Stomach (tissue), 9 donors: ENCODE results near the gene ATP13A1. TPM values are rescaled to one million over a fixed set of nuclear protein-coding genes. Genes with fewer than 3 reads are reported as not detected.
A peak's percentile ranks its signal among the peaks of the same experiment; 100 is the strongest.

Experiments
- DNase-seq, 2 donors: peaks; one replicate each; pipeline versions ENCODE4 v3.0.0 to v3.0.0-alpha.2; 2013 to 2019
- H3K27ac ChIP-seq, 5 donors: fragments of 200-600 bp in 4 of 5; sonication (generic) in 4 of 5; one replicate each; pipeline ENCODE4 v1.5.1; 2013 to 2019; ENCODE audit warnings: mild to moderate bottlenecking in 1 of 5, moderate library complexity in 1 of 5
- H3K27me3 ChIP-seq, 3 donors: fragments of 200-600 bp; sonication (generic); one replicate each; pipeline ENCODE4 v1.5.1; 2017 to 2019; ENCODE audit warnings: mixed run types in 1 of 3
- H3K36me3 ChIP-seq, 4 donors: fragments of 200-600 bp; sonication (generic); 1 replicate in 3 of 4; 2 replicates in 1 of 4; pipeline ENCODE4 v1.5.1; 2016 to 2019
- H3K4me1 ChIP-seq, 4 donors: fragments of 200-600 bp; sonication (generic); one replicate each; pipeline ENCODE4 v1.5.1; 2016 to 2019
- H3K4me3 ChIP-seq, 4 donors: fragments of 200-600 bp; sonication (generic) in 3 of 4; one replicate each; pipeline ENCODE4 v1.5.1; 2016 to 2019; ENCODE audit warnings: mild to moderate bottlenecking in 1 of 4
- H3K9me3 ChIP-seq, 4 donors: fragments of 200-600 bp; sonication (generic); one replicate each; pipeline ENCODE4 v1.5.1; 2016 to 2019
- EP300 ChIP-seq: sonication (generic); formaldehyde crosslinking; IDR thresholded peaks from one replicate; pipeline ENCODE4 v1.6.1; 2017; ENCODE audit warnings: antibody characterized with exemption
- POLR2A ChIP-seq, 4 donors: fragments of 450-650 bp; IDR thresholded peaks; one replicate each; pipeline ENCODE4 v1.6.1; 2016; ENCODE audit warnings: antibody characterized with exemption in 4 of 4, control low read depth in 2 of 4, mild to moderate bottlenecking in 1 of 4, moderate library complexity in 1 of 4
- POLR2AphosphoS5 ChIP-seq, 3 donors: sonication (generic); formaldehyde crosslinking; IDR thresholded peaks; one replicate each; pipeline ENCODE4 v1.6.1; 2016; ENCODE audit warnings: antibody characterized with exemption in 3 of 3
- WGBS, 5 donors: extraction: QIAGEN DNeasy Blood & Tissue Kit in 3 of 5; methylation state at CpG; one replicate each; pipeline versions ENCODE4 v1.1.5 to v1.1.7; 2013 to 2018; 5-methylcytosine and 5-hydroxymethylcytosine counted together
- intact Hi-C: fragments of 100-400 bp; cut with DNase I; formaldehyde crosslinking; loops from one replicate; pipeline ENCODE4 v1.15.1; 2023; ENCODE audit warnings: low total_unique reads
- polyA plus RNA-seq, 3 donors: library from polyadenylated mRNA; stranded (reverse); fragments of 200-250 nt; gene quantifications; one replicate each; pipeline ENCODE4 v1.2.3, GENCODE V29; 2013
- total RNA-seq, 5 donors: library from RNA; depleted of rRNA; stranded (reverse); fragments of >200 nt; gene quantifications; one replicate each; pipeline versions ENCODE4 v1.1.0 to v1.2.3, GENCODE V29; 2014 to 2016
- TF ChIP-seq, protein P1 (sequence below), 7 experiments: fragments of 450-650 bp in 4 of 7; fragments of 200-600 bp in 3 of 7; sonication (generic) in 3 of 7; IDR thresholded peaks; one replicate each; pipeline ENCODE4 v1.5.1; 2016 to 2019; ENCODE audit warnings: antibody characterized with exemption in 7 of 7, control low read depth in 2 of 7, mild to moderate bottlenecking in 1 of 7
- donor health status: healthy with polysubstance abuse.
- donor health status: Bipolar disorder and iron deficiency.
- donor health status: healthy.

Gene ATP13A1
- total and polyA plus RNA-seq, 8 donors: 17.3 to 451 (median 56.5) TPM

DNA sequence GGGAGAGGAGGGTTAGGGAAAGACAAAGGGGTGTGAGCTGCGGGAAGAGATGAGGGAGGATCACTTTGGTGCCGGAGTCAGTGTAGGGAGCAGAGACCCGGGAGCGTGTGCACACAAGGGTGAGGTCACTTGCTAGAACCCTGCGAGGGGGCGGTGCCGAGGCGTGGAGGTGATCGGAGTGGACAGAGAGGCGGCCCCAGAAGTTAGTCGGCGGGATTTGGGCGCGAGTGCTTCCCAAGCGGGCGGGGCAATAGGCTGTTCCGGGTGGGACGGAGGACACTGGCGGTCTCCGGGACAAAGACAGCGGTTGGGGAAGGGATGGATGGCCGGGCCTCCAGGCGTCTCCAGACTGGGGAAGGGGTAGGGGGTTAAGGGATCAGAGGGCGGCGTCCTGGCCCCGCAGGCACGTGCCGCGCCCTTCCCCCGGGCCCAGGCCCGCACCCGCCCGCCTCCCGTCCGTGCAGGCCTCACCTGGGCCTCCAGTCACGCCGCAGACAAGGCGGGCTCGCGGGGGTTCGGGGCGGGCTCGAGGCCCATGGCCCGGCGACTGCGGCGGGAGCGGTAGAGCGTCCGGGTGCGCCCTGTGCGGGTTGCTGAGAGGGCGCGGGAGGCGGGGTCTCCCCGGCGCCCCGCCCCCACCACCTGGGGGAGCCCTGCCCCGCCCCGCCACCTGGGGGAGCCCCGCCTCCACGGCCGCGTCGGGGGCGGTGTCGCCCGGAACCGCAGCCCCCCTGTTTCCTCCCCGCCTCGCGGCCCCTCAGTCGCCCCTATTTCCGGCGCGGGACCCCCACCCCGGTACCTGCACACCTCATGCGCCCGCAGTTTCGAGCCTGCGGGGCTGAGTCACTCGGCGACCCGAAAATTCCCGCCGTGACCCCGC is 35.6 kb downstream of the ATP13A1 start, which contains the start of gene LPAR2:
Gene LPAR2, minus strand, starts transcription at position 600 of the 880 bp plus-strand sequence. CDS start 945 bp downstream, outside the sequence.
- TF ChIP-seq POLR2AphosphoS5 (IDR thresholded peaks at IDR 0.05): peak in 2 of 3 donors; percentile 43 to 49
- no peak for TF ChIP-seq EP300
- TF ChIP-seq POLR2A (IDR thresholded peaks at IDR 0.05): no peak
- TF ChIP-seq, protein P1, sequence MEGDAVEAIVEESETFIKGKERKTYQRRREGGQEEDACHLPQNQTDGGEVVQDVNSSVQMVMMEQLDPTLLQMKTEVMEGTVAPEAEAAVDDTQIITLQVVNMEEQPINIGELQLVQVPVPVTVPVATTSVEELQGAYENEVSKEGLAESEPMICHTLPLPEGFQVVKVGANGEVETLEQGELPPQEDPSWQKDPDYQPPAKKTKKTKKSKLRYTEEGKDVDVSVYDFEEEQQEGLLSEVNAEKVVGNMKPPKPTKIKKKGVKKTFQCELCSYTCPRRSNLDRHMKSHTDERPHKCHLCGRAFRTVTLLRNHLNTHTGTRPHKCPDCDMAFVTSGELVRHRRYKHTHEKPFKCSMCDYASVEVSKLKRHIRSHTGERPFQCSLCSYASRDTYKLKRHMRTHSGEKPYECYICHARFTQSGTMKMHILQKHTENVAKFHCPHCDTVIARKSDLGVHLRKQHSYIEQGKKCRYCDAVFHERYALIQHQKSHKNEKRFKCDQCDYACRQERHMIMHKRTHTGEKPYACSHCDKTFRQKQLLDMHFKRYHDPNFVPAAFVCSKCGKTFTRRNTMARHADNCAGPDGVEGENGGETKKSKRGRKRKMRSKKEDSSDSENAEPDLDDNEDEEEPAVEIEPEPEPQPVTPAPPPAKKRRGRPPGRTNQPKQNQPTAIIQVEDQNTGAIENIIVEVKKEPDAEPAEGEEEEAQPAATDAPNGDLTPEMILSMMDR (IDR thresholded peaks at IDR 0.05): no peak
- no peaks in the 10 kb centered on the region for H3K9me3 ChIP-seq
- peak within 1 kb of the TSS; percentile 59 to 71 (median 60) for H3K4me3 ChIP-seq
- peaks cover 0 to 24% (median 0%) of the 10 kb centered on the region in 3 donors for H3K27me3 ChIP-seq
- H3K36me3 ChIP-seq: peaks cover 0 to 49% (median 30%) of the 10 kb centered on the region in 4 donors
- H3K27ac ChIP-seq: peak within 1 kb of the TSS; percentile 79 to 95 (median 88)
- H3K4me1 ChIP-seq: peaks cover 13 to 34% (median 30%) of the 10 kb centered on the region in 4 donors
- DNase-seq: peak; percentile 87 to 90
- 0 to 2% (median 1%) methylated on average over 24 to 87 of the region's 87 CpGs for WGBS, 5 donors
- intact Hi-C loops: no loop called here

DNA sequence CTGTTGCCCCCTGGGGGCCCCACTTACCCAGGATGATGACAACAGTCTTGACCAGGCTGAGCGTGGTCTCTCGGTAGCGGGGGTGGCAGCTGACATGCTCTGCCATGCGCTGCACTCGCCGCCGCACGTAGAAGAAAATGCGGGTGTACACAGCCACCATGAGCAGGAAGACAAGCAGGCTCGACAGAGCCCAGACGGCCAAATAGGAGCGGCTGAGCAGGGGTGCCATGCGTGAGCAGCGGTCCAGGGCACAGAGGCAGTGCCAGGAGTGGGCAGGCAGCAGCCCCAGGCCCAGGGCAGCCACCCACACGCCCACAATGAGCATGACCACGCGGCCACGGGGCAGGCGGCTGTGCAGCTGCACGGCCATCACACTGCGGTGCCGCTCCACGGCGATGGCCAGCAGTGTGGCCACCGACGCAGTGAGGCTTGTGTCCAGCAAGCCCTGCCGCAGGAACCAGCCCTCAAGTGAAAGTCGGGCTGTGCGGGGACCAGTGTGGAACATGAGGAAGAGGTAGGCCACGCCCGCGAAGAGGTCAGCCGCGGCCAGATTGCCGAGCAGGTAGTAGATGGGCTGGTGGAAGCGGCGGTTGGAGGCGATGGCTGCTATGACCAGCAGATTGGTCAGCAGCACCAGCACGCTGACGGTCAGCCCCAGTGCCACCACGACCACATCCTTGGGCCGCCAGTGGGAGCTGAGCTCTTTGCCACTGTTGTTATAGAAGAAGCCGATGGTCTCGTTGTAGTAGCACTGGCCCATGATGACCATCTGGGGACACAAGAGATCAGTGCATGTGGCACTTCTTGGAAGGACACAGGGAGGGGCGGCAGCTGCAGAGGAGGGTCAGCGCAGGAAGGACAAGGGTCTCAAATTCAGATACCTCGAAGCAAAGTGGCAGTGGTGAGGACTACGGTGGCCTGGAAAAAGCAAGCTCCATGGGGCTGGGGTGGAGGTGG is 36.7 kb downstream of the ATP13A1 start:
- H3K27ac ChIP-seq: peak overlapping the region; percentile 79 to 95 (median 88)
- TF ChIP-seq, protein P1 (IDR thresholded peaks at IDR 0.05): no peak
- TF ChIP-seq POLR2A (IDR thresholded peaks at IDR 0.05) (no peak), POLR2AphosphoS5 (IDR thresholded peaks at IDR 0.05) (no peak), EP300 (no peak)
- intact Hi-C loops: no loop called here

DNA sequence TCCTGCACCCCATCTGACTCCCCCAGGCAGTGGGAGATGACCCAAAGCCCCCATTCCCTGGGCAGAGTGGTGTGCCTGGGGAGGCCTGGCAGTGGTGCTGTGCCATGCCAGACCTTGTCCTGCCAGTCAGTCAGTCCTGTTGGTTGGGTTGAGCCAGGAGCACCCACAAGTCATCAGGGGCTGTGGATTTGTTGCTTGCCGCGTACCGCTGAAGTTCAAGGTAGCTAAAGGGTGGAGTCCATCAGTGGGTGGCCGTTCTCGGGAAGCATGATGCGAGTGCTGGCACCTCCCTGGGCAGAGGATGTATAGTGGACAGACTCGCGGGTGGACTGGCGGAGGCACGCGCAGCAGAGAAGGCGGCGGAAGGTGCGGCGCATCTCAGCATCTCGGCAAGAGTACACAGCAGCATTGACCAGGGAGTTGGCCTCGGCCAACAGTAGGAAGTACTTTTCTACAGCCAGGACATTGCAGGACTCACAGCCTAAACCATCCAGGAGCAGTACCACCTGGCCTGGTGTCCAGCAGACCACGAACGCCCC is 39.4 kb downstream of the ATP13A1 start:
- H3K4me3 ChIP-seq: no peak overlapping the region
- intact Hi-C loops: no loop called here
- WGBS, 5 donors: 91 to 95% (median 93%) methylated on average over 18 to 19 of the region's 19 CpGs
- TF ChIP-seq EP300 (no peak), POLR2AphosphoS5 (IDR thresholded peaks at IDR 0.05) (no peak), POLR2A (IDR thresholded peaks at IDR 0.05) (no peak)
- TF ChIP-seq, protein P1 (IDR thresholded peaks at IDR 0.05): no peak
- peaks cover 13 to 42% (median 37%) of the 10 kb centered on the region in 4 donors for H3K4me1 ChIP-seq
- DNase-seq: no peak
- no peak overlapping the region for H3K27ac ChIP-seq
- H3K36me3 ChIP-seq: peaks cover 0 to 19% (median 12%) of the 10 kb centered on the region in 4 donors
- no peaks in the 10 kb centered on the region for H3K9me3 ChIP-seq
- peaks cover 0 to 24% (median 0%) of the 10 kb centered on the region in 3 donors for H3K27me3 ChIP-seq

More for the DNA sequence above, 36.7 kb downstream of the ATP13A1 start:
- H3K36me3 ChIP-seq: peaks cover 0 to 40% (median 21%) of the 10 kb centered on the region in 4 donors
- peaks cover 13 to 34% (median 30%) of the 10 kb centered on the region in 4 donors for H3K4me1 ChIP-seq
- no peaks in the 10 kb centered on the region for H3K9me3 ChIP-seq
- H3K27me3 ChIP-seq: peaks cover 0 to 24% (median 0%) of the 10 kb centered on the region in 3 donors
- peak; percentile 27 to 38 for DNase-seq
- peak overlapping the region; percentile 59 to 71 (median 60) for H3K4me3 ChIP-seq
- 81 to 88% (median 84%) methylated on average over 47 to 48 of the region's 48 CpGs for WGBS, 5 donors
